A204.1 (cell line): ENCODE results near the gene CREB3L4.
"Not testable (repeated sequence)": the region's sequence is repeated elsewhere in the genome, so short reads cannot be mapped to it uniquely, and the experiment has no call there.

Experiments
- FAIRE-seq: peaks from 2 replicates; lab custom pipeline; 2012; peaks lifted over from hg19 to GRCh38; lab: Jason Lieb, UNC

The CREB3L4 gene

GRCh38 chr1:153985941-153986761 is 18.4 kb downstream of the CREB3L4 start, which contains the start of gene RAB13:
RAB13 (minus strand) TSS chr1:153986339; CDS start chr1:153986236, 103 bp downstream.
- FAIRE-seq, result no peak

GRCh38 chr1:153987621-153988020 is 19.9 kb downstream of the CREB3L4 start:
- no peak for FAIRE-seq

GRCh38 chr1:153990468-153991150 is 22.9 kb downstream of the CREB3L4 start, which contains the start of gene RPS27:
RPS27 (plus strand) TSS chr1:153990762; CDS start chr1:153990797, 35 bp downstream.
- peak; percentile 90 for FAIRE-seq

- FAIRE-seq, result no peak
These were observed 23.5 kb downstream of the CREB3L4 start for GRCh38 chr1:153991151-153991630.

GRCh38 chr1:153991806-153992205 is 24.1 kb downstream of the CREB3L4 start:
- no peak for FAIRE-seq

- FAIRE-seq, result no peak
These were observed 27.5 kb downstream of the CREB3L4 start for GRCh38 chr1:153995202-153995601.

- FAIRE-seq, result no peak
These were observed 27.9 kb downstream of the CREB3L4 start for GRCh38 chr1:153995640-153996039.

GRCh38 chr1:153996882-153997281 is 29.2 kb downstream of the CREB3L4 start:
- FAIRE-seq, result not testable (repeated sequence)

GRCh38 chr1:154000420-154000819 is 32.7 kb downstream of the CREB3L4 start:
- no peak for FAIRE-seq

GRCh38 chr1:154006136-154006535 is 38.4 kb downstream of the CREB3L4 start:
- no peak for FAIRE-seq

- no peak for FAIRE-seq
These were observed 44.4 kb downstream of the CREB3L4 start for GRCh38 chr1:154012129-154012528.

GRCh38 chr1:154012543-154012942 is 44.8 kb downstream of the CREB3L4 start:
- not testable (repeated sequence) for FAIRE-seq

- FAIRE-seq, result no peak
These were observed 46.6 kb downstream of the CREB3L4 start for GRCh38 chr1:154014154-154014907.

- no peak for FAIRE-seq
These were observed 51.6 kb downstream of the CREB3L4 start for GRCh38 chr1:154019269-154019668.

- FAIRE-seq, result no peak
These were observed 52.2 kb downstream of the CREB3L4 start for GRCh38 chr1:154019940-154020339.
